IMR-90 (cell line): ENCODE measurements around the gene MEF2C. TPM values are rescaled to one million over a fixed set of nuclear protein-coding genes. Genes with fewer than 3 reads are reported as not detected.

Experiments used
- ATAC-seq: fragments of 200-7000 bp; cut with Tn5 transposase; 2 replicates; pipeline ENCODE4 v1.9.1; 2020; ENCODE audit warnings: low read depth, mild to moderate bottlenecking, moderate library complexity
- BruUV-seq: library from RNA; stranded (reverse); fragments of 400-500 nt; replicated peaks from 2 replicates; lab custom pipeline; 2021; lab: Mats Ljungman, UMichigan
- CTCF ChIA-PET: fragments of 300-600 bp; formaldehyde crosslinking; extraction: SDS; loops from one replicate; lab custom pipeline; 2021; ENCODE audit warnings: antibody characterized with exemption; lab: Yijun Ruan, JAX
- POLR2A ChIA-PET: fragments of 300-600 bp; sonication (Branson Sonifier 250); formaldehyde crosslinking; loops from one replicate; lab custom pipeline; 2022; ENCODE audit warnings: antibody characterized with exemption; ENCODE audit not compliant: unreplicated experiment; lab: Charles Lee
- DNase-seq: peaks from one replicate; pipeline ENCODE4 v3.0.0; 2013
- H2AFZ ChIP-seq: replicated peaks from 2 replicates; pipeline ENCODE3; 2013; ENCODE audit warnings: low read length, mild to moderate bottlenecking; ENCODE audit not compliant: poor library complexity
- H2AK5ac ChIP-seq: 2 replicates; pipeline ENCODE4 v1.6.1; 2013; ENCODE audit warnings: low read depth, low read length, inconsistent platforms
- H2AK9ac ChIP-seq: replicated peaks from 2 replicates; pipeline ENCODE3; 2013; ENCODE audit warnings: mild to moderate bottlenecking, low read depth, low read length, moderate library complexity; ENCODE audit not compliant: poor library complexity
- H2BK120ac ChIP-seq: 2 replicates; pipeline ENCODE4 v1.6.1; 2013; ENCODE audit warnings: low read depth, low read length, inconsistent platforms
- H2BK15ac ChIP-seq: 3 replicates; pipeline ENCODE4 v1.6.1; 2013; ENCODE audit warnings: low read depth, low read length, inconsistent platforms
- H2BK20ac ChIP-seq: 2 replicates; pipeline ENCODE4 v1.6.1; 2013; ENCODE audit warnings: low read depth, mild to moderate bottlenecking, inconsistent platforms, low read length, moderate library complexity
- H2BK5ac ChIP-seq: 2 replicates; pipeline ENCODE4 v1.6.1; 2013; ENCODE audit warnings: mild to moderate bottlenecking, low read depth, low read length, inconsistent platforms; ENCODE audit not compliant: poor library complexity, severe bottlenecking
- H3K14ac ChIP-seq: replicated peaks from 2 replicates; pipeline ENCODE4 v1.6.1; 2013; ENCODE audit warnings: low read depth, low read length, inconsistent platforms
- H3K18ac ChIP-seq: 2 replicates; pipeline ENCODE4 v1.6.1; 2013; ENCODE audit warnings: low read depth, low read length, control low read depth
- H3K23ac ChIP-seq: 2 replicates; pipeline ENCODE4 v1.6.1; 2013; ENCODE audit warnings: low read depth, low read length, inconsistent platforms
- H3K27ac ChIP-seq: 2 replicates; pipeline ENCODE4 v1.5.1; 2013; ENCODE audit warnings: mild to moderate bottlenecking, control low read depth, low read length; ENCODE audit not compliant: insufficient read depth
- H3K27me3 ChIP-seq: 2 replicates; pipeline ENCODE4 v1.6.1; 2013; ENCODE audit warnings: low read length; ENCODE audit not compliant: control insufficient read depth, insufficient read depth
- H3K36me3 ChIP-seq: 2 replicates; pipeline ENCODE4 v1.6.1; 2013; ENCODE audit warnings: low read length, mixed read lengths; ENCODE audit not compliant: control insufficient read depth, insufficient read depth
- H3K4ac ChIP-seq: 2 replicates; pipeline ENCODE4 v1.6.1; 2013; ENCODE audit warnings: low read depth, low read length, inconsistent platforms
- H3K4me1 ChIP-seq: 2 replicates; pipeline ENCODE4 v1.6.1; 2013; ENCODE audit warnings: low read length, mixed read lengths; ENCODE audit not compliant: control insufficient read depth, insufficient read depth
- H3K4me2 ChIP-seq: 2 replicates; pipeline ENCODE4 v1.6.1; 2013; ENCODE audit warnings: low read depth, mild to moderate bottlenecking, control low read depth, low read length, moderate library complexity
- H3K4me3 ChIP-seq: 2 replicates; pipeline ENCODE4 v1.5.1; 2013; ENCODE audit warnings: low read depth, mild to moderate bottlenecking, control low read depth, low read length, moderate library complexity; ENCODE audit not compliant: insufficient read depth
- H3K56ac ChIP-seq: 2 replicates; pipeline ENCODE4 v1.6.1; 2013; ENCODE audit warnings: low read length, inconsistent platforms; ENCODE audit not compliant: insufficient read depth; ENCODE audit errors: extremely low read depth
- H3K79me1 ChIP-seq, 2 experiments: 2 replicates each; pipeline ENCODE4 v1.6.1; 2013; ENCODE audit warnings: low read length in 2 of 2, inconsistent platforms in 1 of 2, low read depth in 1 of 2
- H3K9ac ChIP-seq: 2 replicates; pipeline ENCODE4 v1.6.1; 2013; ENCODE audit warnings: low read depth, low read length, control low read depth
- H3K9me1 ChIP-seq: 2 replicates; pipeline ENCODE4 v1.6.1; 2013; ENCODE audit warnings: low read length, inconsistent platforms; ENCODE audit not compliant: insufficient read depth
- H3K9me3 ChIP-seq: 2 replicates; pipeline ENCODE4 v1.6.1; 2013; ENCODE audit warnings: low read length; ENCODE audit not compliant: control insufficient read depth, insufficient read depth
- H4K20me1 ChIP-seq: 2 replicates; pipeline ENCODE4 v1.6.1; 2013; ENCODE audit warnings: low read length, inconsistent platforms; ENCODE audit not compliant: insufficient read depth
- H4K5ac ChIP-seq: 2 replicates; pipeline ENCODE4 v1.6.1; 2013; ENCODE audit warnings: mild to moderate bottlenecking, low read depth, low read length, control low read depth
- H4K8ac ChIP-seq, 2 experiments: 2 replicates each; pipeline ENCODE4 v1.6.1; 2013; ENCODE audit warnings: low read depth in 2 of 2, low read length in 2 of 2, control low read depth in 1 of 2, inconsistent platforms in 1 of 2
- H4K91ac ChIP-seq: 2 replicates; pipeline ENCODE4 v1.6.1; 2013; ENCODE audit warnings: low read depth, low read length, inconsistent platforms; ENCODE audit not compliant: insufficient read depth
- CEBPB ChIP-seq: IDR thresholded peaks from 2 replicates; pipeline ENCODE4 v1.6.1; 2012; ENCODE audit warnings: low read depth, low read length, improper control_type of control experiment
- MAFK ChIP-seq: IDR thresholded peaks from 2 replicates; pipeline ENCODE4 v1.6.1; 2012; ENCODE audit warnings: low read depth, low read length, improper control_type of control experiment
- NFE2L2 ChIP-seq: fragments of 150-350 bp; IDR thresholded peaks from 2 replicates; pipeline ENCODE4 v1.6.1; 2016; ENCODE audit warnings: low read depth, mild to moderate bottlenecking, low read length
- WGBS, 2 experiments: methylation state at CpG; one replicate each; pipeline versions ENCODE4 v1.1.5 to v1.1.7; 2013; ENCODE audit warnings: missing lambda C conversion rate in 2 of 2; ENCODE audit not compliant: insufficient read length in 1 of 2; ENCODE audit errors: extremely low coverage in 2 of 2; 5-methylcytosine and 5-hydroxymethylcytosine counted together
- dilution Hi-C: fragments of 300-500 bp; cut with HindIII; formaldehyde crosslinking; loops from one replicate; pipeline ENCODE4 v1.14.3; 2018; ENCODE audit warnings: low sequenced_read_pairs; ENCODE audit not compliant: unreplicated experiment
- in situ Hi-C: fragments of 300-500 bp; cut with MboI; formaldehyde crosslinking; loops from 3 replicates; pipeline ENCODE4 v1.14.3; 2019; ENCODE audit warnings: low sequenced_read_pairs, inconsistent platforms, mixed read lengths
- intact Hi-C: fragments of 100-400 bp; cut with micrococcal nuclease; formaldehyde crosslinking; loops from 2 replicates; pipeline ENCODE4 v1.10.0; 2022
- polyA plus RNA-seq, 3 experiments: library from polyadenylated mRNA; depleted of rRNA; stranded (reverse); fragments of >200 nt; gene quantifications; 2 replicates each; pipeline ENCODE4 v1.2.3, GENCODE V29; 2012; ENCODE audit warnings: low replicate concordance in 1 of 3
- total RNA-seq: library from RNA; depleted of rRNA; stranded (reverse); fragments of >200 nt; gene quantifications from 2 replicates; pipeline ENCODE4 v1.2.3, GENCODE V29; 2012

MEF2C gene
- total and polyA plus RNA-seq, 2 of the 4 experiments (the other 2 are of a cell fraction), result 1.5 to 6.8 TPM

GRCh38 chr5:88676637-88677375 lies 206.2 kb downstream of the MEF2C start:
- peaks cover 7% of the 10 kb centered on the region; the same call in 1 of the 2 replicates for H3K9me3 ChIP-seq
- no peak overlapping the region for H3K56ac ChIP-seq
- BruUV-seq, result no TSS peak
- no peak overlapping the region for H3K4ac ChIP-seq
- H2BK20ac ChIP-seq, result no peak overlapping the region
- H2BK15ac ChIP-seq, result no peak overlapping the region
- no peaks in the 10 kb centered on the region for H3K9me1 ChIP-seq
- ChIA-PET CTCF (interaction anchor here (2.3 kb wide), 1 partner anchor 15 kb away, joined by 9 read pairs; no protein-coding TSS in a partner anchor), POLR2A (no interaction called here)
- no peak overlapping the region for H4K5ac ChIP-seq
- dilution Hi-C loops (no loop called here), in situ Hi-C loops (no loop called here), intact Hi-C loops (no loop called here)
- no peaks in the 10 kb centered on the region; the same call in 1 of the 2 replicates for H3K4me1 ChIP-seq
- no CpG with 5 or more reads among the region's 8 CpGs for WGBS, 2 experiments
- H2AK9ac ChIP-seq, result no peak overlapping the region
- H3K4me3 ChIP-seq, result no peak overlapping the region
- no peaks in the 10 kb centered on the region for H3K36me3 ChIP-seq
- no peaks in the 10 kb centered on the region for H3K79me1 ChIP-seq
- H3K23ac ChIP-seq, result no peak overlapping the region
- no peak overlapping the region for H2BK120ac ChIP-seq
- DNase-seq, result no peak
- H2AFZ ChIP-seq, result no peak overlapping the region
- H2BK5ac ChIP-seq, result no peak overlapping the region
- H4K8ac ChIP-seq, result no peak overlapping the region
- no peak overlapping the region for H3K18ac ChIP-seq
- H3K27me3 ChIP-seq, result peaks cover 82% of the 10 kb centered on the region
- no peaks in the 10 kb centered on the region; the same call in 1 of the 2 replicates for H4K20me1 ChIP-seq
- no peak for ATAC-seq
- H3K14ac ChIP-seq, result no peak overlapping the region
- no peak overlapping the region for H3K4me2 ChIP-seq
- no peak overlapping the region for H2AK5ac ChIP-seq
- no peak overlapping the region for H3K9ac ChIP-seq
- H4K91ac ChIP-seq, result no peak overlapping the region
- H3K27ac ChIP-seq, result no peak overlapping the region
- TF ChIP-seq CEBPB (no peak), NFE2L2 (no peak), MAFK (no peak)
